ENCODE measurements around the gene LRRC27. TPM values are rescaled to one million over a fixed set of nuclear protein-coding genes. Genes with fewer than 3 reads are reported as not detected.

LRRC27 gene
- total and polyA plus RNA-seq, 2 experiments from 2014 or later = 19.0 to 21.8 TPM

GRCh38 chr10:132394936-132395703 lies 63.1 kb downstream of the LRRC27 start:
- Histone ChIP-seq H3K4me1 (ENCODE audit: low read depth) (peaks cover 23% of the 10 kb centered on the region), H3K27me3 (no peaks in the 10 kb centered on the region), H3K4me3 (no peak overlapping the region), H3K36me3 (no peaks in the 10 kb centered on the region), H3K27ac (no peak overlapping the region), H3K9me3 (ENCODE audit: low read depth) (no peaks in the 10 kb centered on the region)
- DNase-seq (ENCODE audit: low read depth in 1 of 2, low spot score in 1 of 2) = no peak
- no peak for TF ChIP-seq CTCF (IDR thresholded peaks at IDR 0.05; ENCODE audit: low read depth, low read length)

GRCh38 chr10:132395704-132396493 lies 63.9 kb downstream of the LRRC27 start:
- peak; percentile 57 to 84 for DNase-seq (ENCODE audit: low read depth in 1 of 2, low spot score in 1 of 2)
- Histone ChIP-seq H3K9me3 (ENCODE audit: low read depth) (no peaks in the 10 kb centered on the region), H3K27me3 (no peaks in the 10 kb centered on the region), H3K4me3 (peak overlapping the region; percentile 62), H3K4me1 (ENCODE audit: low read depth) (peaks cover 20% of the 10 kb centered on the region), H3K36me3 (no peaks in the 10 kb centered on the region), H3K27ac (peak overlapping the region; percentile 84)
- no peak for TF ChIP-seq CTCF (IDR thresholded peaks at IDR 0.05; ENCODE audit: low read depth, low read length)

GRCh38 chr10:132396494-132397035 lies 64.6 kb downstream of the LRRC27 start:
- no peak for TF ChIP-seq CTCF (IDR thresholded peaks at IDR 0.05; ENCODE audit: low read depth, low read length)
- Histone ChIP-seq H3K27me3 (no peaks in the 10 kb centered on the region), H3K36me3 (no peaks in the 10 kb centered on the region), H3K4me1 (ENCODE audit: low read depth) (peaks cover 14% of the 10 kb centered on the region), H3K4me3 (peak overlapping the region; percentile 62), H3K9me3 (ENCODE audit: low read depth) (no peaks in the 10 kb centered on the region), H3K27ac (peak overlapping the region; percentile 84)
- peak; percentile 56 to 86 for DNase-seq (ENCODE audit: low read depth in 1 of 2, low spot score in 1 of 2)

- DNase-seq (ENCODE audit: low read depth in 1 of 2, low spot score in 1 of 2) = peak; percentile 48 to 69
- TF ChIP-seq CTCF (IDR thresholded peaks at IDR 0.05; ENCODE audit: low read depth, low read length) = no peak
- H3K36me3 ChIP-seq = no peaks in the 10 kb centered on the region
- H3K4me1 ChIP-seq (ENCODE audit: low read depth) = peaks cover 14% of the 10 kb centered on the region
- peak within 1 kb of the TSS; percentile 63 for H3K4me3 ChIP-seq
- no peaks in the 10 kb centered on the region for H3K9me3 ChIP-seq (ENCODE audit: low read depth)
- H3K27me3 ChIP-seq = no peaks in the 10 kb centered on the region
- H3K27ac ChIP-seq = peak within 1 kb of the TSS; percentile 84
Observed at GRCh38 chr10:132397036-132397541, 65.1 kb downstream of the LRRC27 start, which contains the start of gene PWWP2B. TSS of gene PWWP2B (plus strand) at chr10:132397200. CDS start at chr10:132397227, 27 bp downstream.

Measured in cardiac muscle cell (in vitro differentiated cells and primary cell).